ENCODE measurements around the gene PKHD1. TPM values are rescaled to one million over a fixed set of nuclear protein-coding genes. Genes with fewer than 3 reads are reported as not detected.

Gene PKHD1
- total RNA-seq, 4 donors from 2014 or later, result 0.53 to 0.83 (median 0.60) TPM

DNA sequence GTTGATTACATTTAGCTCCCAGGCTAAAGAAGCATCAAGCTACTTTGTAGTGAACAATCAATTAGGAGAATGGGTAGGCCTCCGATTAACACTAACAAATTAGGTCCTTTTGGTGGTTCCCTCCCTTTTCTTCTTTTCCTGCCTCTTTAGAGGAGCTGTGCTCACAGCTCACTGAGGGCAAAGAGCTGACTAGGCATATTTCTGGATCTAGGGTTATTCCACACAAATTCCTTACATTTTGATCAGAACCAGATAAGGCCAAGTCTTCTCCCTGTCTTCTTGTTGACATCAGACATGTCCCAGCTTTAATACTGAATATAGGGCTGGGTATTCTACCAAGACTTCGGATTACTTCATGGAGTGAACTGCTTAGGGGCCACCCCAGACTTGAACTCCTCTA is 119.1 kb downstream of the PKHD1 start:
- H3K27ac ChIP-seq, result no peak overlapping the region
- no peaks in the 10 kb centered on the region for H3K36me3 ChIP-seq
- TF ChIP-seq, protein P1, sequence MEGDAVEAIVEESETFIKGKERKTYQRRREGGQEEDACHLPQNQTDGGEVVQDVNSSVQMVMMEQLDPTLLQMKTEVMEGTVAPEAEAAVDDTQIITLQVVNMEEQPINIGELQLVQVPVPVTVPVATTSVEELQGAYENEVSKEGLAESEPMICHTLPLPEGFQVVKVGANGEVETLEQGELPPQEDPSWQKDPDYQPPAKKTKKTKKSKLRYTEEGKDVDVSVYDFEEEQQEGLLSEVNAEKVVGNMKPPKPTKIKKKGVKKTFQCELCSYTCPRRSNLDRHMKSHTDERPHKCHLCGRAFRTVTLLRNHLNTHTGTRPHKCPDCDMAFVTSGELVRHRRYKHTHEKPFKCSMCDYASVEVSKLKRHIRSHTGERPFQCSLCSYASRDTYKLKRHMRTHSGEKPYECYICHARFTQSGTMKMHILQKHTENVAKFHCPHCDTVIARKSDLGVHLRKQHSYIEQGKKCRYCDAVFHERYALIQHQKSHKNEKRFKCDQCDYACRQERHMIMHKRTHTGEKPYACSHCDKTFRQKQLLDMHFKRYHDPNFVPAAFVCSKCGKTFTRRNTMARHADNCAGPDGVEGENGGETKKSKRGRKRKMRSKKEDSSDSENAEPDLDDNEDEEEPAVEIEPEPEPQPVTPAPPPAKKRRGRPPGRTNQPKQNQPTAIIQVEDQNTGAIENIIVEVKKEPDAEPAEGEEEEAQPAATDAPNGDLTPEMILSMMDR (IDR thresholded peaks at IDR 0.05), result no peak
- no peak for TF ChIP-seq POLR2A (IDR thresholded peaks at IDR 0.05)
- no peaks in the 10 kb centered on the region for H3K27me3 ChIP-seq
- no peak overlapping the region for H3K4me3 ChIP-seq
- DNase-seq, result no peak
- H3K9me3 ChIP-seq, result no peaks in the 10 kb centered on the region
- no peaks in the 10 kb centered on the region for H3K4me1 ChIP-seq

- Histone ChIP-seq H3K36me3 (no peaks in the 10 kb centered on the region), H3K27ac (no peak overlapping the region), H3K4me1 (no peaks in the 10 kb centered on the region), H3K9me3 (no peaks in the 10 kb centered on the region), H3K27me3 (no peaks in the 10 kb centered on the region), H3K4me3 (no peak overlapping the region)
- no peak for DNase-seq
- no peak for TF ChIP-seq POLR2A (IDR thresholded peaks at IDR 0.05)
- TF ChIP-seq, protein P1 (IDR thresholded peaks at IDR 0.05), result no peak
These were observed 122.1 kb downstream of the PKHD1 start for GRCh38 chr6:51965222-51965801.

GRCh38 chr6:51963980-51964379 is 123.4 kb downstream of the PKHD1 start:
- Histone ChIP-seq H3K9me3 (no peaks in the 10 kb centered on the region), H3K4me1 (no peaks in the 10 kb centered on the region), H3K27ac (no peak overlapping the region), H3K4me3 (no peak overlapping the region), H3K27me3 (no peaks in the 10 kb centered on the region), H3K36me3 (no peaks in the 10 kb centered on the region)
- DNase-seq, result no peak
- TF ChIP-seq POLR2A (IDR thresholded peaks at IDR 0.05), result no peak
- TF ChIP-seq, protein P1 (IDR thresholded peaks at IDR 0.05), result no peak

GRCh38 chr6:51962354-51962753 is 125.1 kb downstream of the PKHD1 start:
- Histone ChIP-seq H3K9me3 (no peaks in the 10 kb centered on the region), H3K27ac (no peak overlapping the region), H3K4me1 (no peaks in the 10 kb centered on the region), H3K27me3 (no peaks in the 10 kb centered on the region), H3K4me3 (no peak overlapping the region), H3K36me3 (no peaks in the 10 kb centered on the region)
- DNase-seq, result no peak
- TF ChIP-seq, protein P1 (IDR thresholded peaks at IDR 0.05), result no peak
- no peak for TF ChIP-seq POLR2A (IDR thresholded peaks at IDR 0.05)

- no peak overlapping the region for H3K4me3 ChIP-seq
- no peaks in the 10 kb centered on the region for H3K9me3 ChIP-seq
- no peak for DNase-seq
- H3K4me1 ChIP-seq, result no peaks in the 10 kb centered on the region
- no peaks in the 10 kb centered on the region for H3K27me3 ChIP-seq
- H3K36me3 ChIP-seq, result no peaks in the 10 kb centered on the region
- no peak overlapping the region for H3K27ac ChIP-seq
- TF ChIP-seq POLR2A (IDR thresholded peaks at IDR 0.05), result no peak
- TF ChIP-seq, protein P1 (IDR thresholded peaks at IDR 0.05), result no peak
These were observed 127.0 kb downstream of the PKHD1 start for GRCh38 chr6:51960419-51960818.
